ENCODE results near the gene BCL7B.

- no peak for TF ChIP-seq POLR2A (IDR thresholded peaks at IDR 0.05; ENCODE audit: low read length)
- TF ChIP-seq GATA1 (IDR thresholded peaks at IDR 0.05; ENCODE audit: low read depth, low read length) = no peak
Observed at GRCh38 chr7:73544678-73545077, 12.8 kb downstream of the BCL7B start.

Data from erythroblast (primary cell).